Neural progenitor cell (in vitro differentiated cells): ENCODE data around the gene TFPI2. TPM values are rescaled to one million over a fixed set of nuclear protein-coding genes. Genes with fewer than 3 reads are reported as not detected.
"Not testable (repeated sequence)": the region's sequence is repeated elsewhere in the genome, so short reads cannot be mapped to it uniquely, and the experiment has no call there.

Experiments
- DNase-seq: peaks from one replicate; pipeline ENCODE4 v3.0.0-alpha.2; 2016; ENCODE audit warnings: low spot score
- H2AFZ ChIP-seq: fragments of 200-600 bp; sonication (generic); replicated peaks from 2 replicates; pipeline ENCODE4 v1.6.1; 2016; ENCODE audit warnings: antibody characterized with exemption
- H3F3A ChIP-seq: fragments of 200-600 bp; sonication (generic); 2 replicates; pipeline ENCODE4 v1.6.1; 2016; ENCODE audit warnings: antibody characterized with exemption, low read depth
- H3K27ac ChIP-seq: fragments of 200-600 bp; sonication (generic); 2 replicates; pipeline ENCODE4 v1.5.1; 2016; ENCODE audit warnings: mild to moderate bottlenecking
- H3K27me3 ChIP-seq: fragments of 200-600 bp; sonication (generic); 2 replicates; pipeline ENCODE4 v1.6.1; 2016; ENCODE audit warnings: mild to moderate bottlenecking, moderate library complexity
- H3K36me3 ChIP-seq: fragments of 200-600 bp; sonication (generic); 2 replicates; pipeline ENCODE4 v1.5.1; 2016
- H3K4me1 ChIP-seq: fragments of 200-600 bp; sonication (generic); 2 replicates; pipeline ENCODE4 v1.6.1; 2016; ENCODE audit warnings: mixed run types
- H3K4me2 ChIP-seq: fragments of 200-600 bp; sonication (generic); 2 replicates; pipeline ENCODE4 v1.6.1; 2016
- H3K4me3 ChIP-seq: fragments of 200-600 bp; sonication (generic); 2 replicates; pipeline ENCODE4 v1.5.1; 2016
- H3K79me2 ChIP-seq: fragments of 200-600 bp; sonication (generic); 2 replicates; pipeline ENCODE4 v1.6.1; 2016; ENCODE audit warnings: low read depth
- H3K9ac ChIP-seq: fragments of 200-600 bp; sonication (generic); 2 replicates; pipeline ENCODE4 v1.6.1; 2016
- H3K9me3 ChIP-seq: fragments of 200-600 bp; sonication (generic); 2 replicates; pipeline ENCODE4 v1.5.1; 2016; ENCODE audit warnings: low read depth
- H4K20me1 ChIP-seq: fragments of 200-600 bp; sonication (generic); 2 replicates; pipeline ENCODE4 v1.6.1; 2016; ENCODE audit warnings: low read depth
- H3K27ac Mint-ChIP-seq: 3 replicates; pipeline ENCODE4 v1.8.0; 2021; ENCODE audit warnings: mixed read lengths
- H3K27me3 Mint-ChIP-seq: 2 replicates; pipeline ENCODE4 v1.8.0; 2022; ENCODE audit warnings: low read depth, mild to moderate bottlenecking, inconsistent platforms, moderate library complexity, mixed read lengths; ENCODE audit not compliant: insufficient read depth
- H3K36me3 Mint-ChIP-seq: 3 replicates; pipeline ENCODE4 v1.8.0; 2021; ENCODE audit warnings: mixed read lengths
- H3K4me1 Mint-ChIP-seq: 3 replicates; pipeline ENCODE4 v1.8.0; 2021; ENCODE audit warnings: mixed read lengths
- H3K4me3 Mint-ChIP-seq: 3 replicates; pipeline ENCODE4 v1.8.0; 2021; ENCODE audit warnings: mild to moderate bottlenecking, moderate library complexity, mixed read lengths
- H3K9me3 Mint-ChIP-seq: 3 replicates; pipeline ENCODE4 v1.8.0; 2020; ENCODE audit warnings: mixed read lengths
- CTCF ChIP-seq: fragments of 200-600 bp; sonication (generic); IDR thresholded peaks from 2 replicates; pipeline ENCODE4 v1.5.1; 2017; ENCODE audit warnings: antibody characterized with exemption, mild to moderate bottlenecking
- EZH2 ChIP-seq: fragments of 200-600 bp; sonication (generic); IDR thresholded peaks from 2 replicates; pipeline ENCODE4 v1.6.1; 2017; ENCODE audit warnings: antibody characterized with exemption, mild to moderate bottlenecking, moderate library complexity
- EZH2phosphoT487 ChIP-seq: fragments of 200-600 bp; sonication (generic); IDR thresholded peaks from 2 replicates; pipeline ENCODE4 v1.6.1; 2017; ENCODE audit warnings: antibody characterized with exemption
- total RNA-seq: library from RNA; depleted of rRNA; stranded (reverse); fragments of >200 nt; gene quantifications from 2 replicates; pipeline ENCODE4 v1.2.3, GENCODE V29; 2015; ENCODE audit warnings: low replicate concordance

The TFPI2 gene
- total RNA-seq, 1 donor from 2014 or later, result 5.8 TPM

- not testable (repeated sequence) for H3K9me3 Mint-ChIP-seq, H3K4me2 ChIP-seq, H3K36me3 ChIP-seq, H4K20me1 ChIP-seq, H3K9me3 ChIP-seq, DNase-seq, H3K4me1 ChIP-seq, H2AFZ ChIP-seq, H3K27me3 ChIP-seq, H3K27ac ChIP-seq, H3F3A ChIP-seq, H3K9ac ChIP-seq, H3K4me1 Mint-ChIP-seq, H3K27ac Mint-ChIP-seq, H3K4me3 ChIP-seq, H3K27me3 Mint-ChIP-seq, H3K4me3 Mint-ChIP-seq, H3K36me3 Mint-ChIP-seq, H3K79me2 ChIP-seq
Observed at GRCh38 chr7:93915206-93915842, 24.8 kb upstream of the TFPI2 start.

- no peaks in the 10 kb centered on the region for H3K27me3 ChIP-seq
- H3K79me2 ChIP-seq, result no peaks in the 10 kb centered on the region
- no peak overlapping the region for H3K27ac Mint-ChIP-seq
- no peak overlapping the region for H3K4me2 ChIP-seq
- H4K20me1 ChIP-seq, result no peaks in the 10 kb centered on the region
- no peak overlapping the region for H3K4me3 Mint-ChIP-seq
- H2AFZ ChIP-seq, result no peak overlapping the region
- H3K36me3 ChIP-seq, result no peaks in the 10 kb centered on the region
- H3K9ac ChIP-seq, result no peak overlapping the region
- peaks cover 10% of the 10 kb centered on the region for H3K4me1 Mint-ChIP-seq
- no peak for DNase-seq
- H3K36me3 Mint-ChIP-seq, result no peaks in the 10 kb centered on the region
- H3F3A ChIP-seq, result no peaks in the 10 kb centered on the region
- H3K4me1 ChIP-seq, result no peaks in the 10 kb centered on the region
- H3K9me3 Mint-ChIP-seq, result no peaks in the 10 kb centered on the region
- no peaks in the 10 kb centered on the region for H3K27me3 Mint-ChIP-seq
- no peak overlapping the region for H3K27ac ChIP-seq
- TF ChIP-seq EZH2phosphoT487, result no peak
- TF ChIP-seq EZH2, result no peak
- TF ChIP-seq CTCF, result no peak
- no peak overlapping the region for H3K4me3 ChIP-seq
- H3K9me3 ChIP-seq, result no peaks in the 10 kb centered on the region
Observed at GRCh38 chr7:93914581-93915066, 24.1 kb upstream of the TFPI2 start.

GRCh38 chr7:93913197-93913596 is 22.6 kb upstream of the TFPI2 start:
- no peak overlapping the region for H3K4me3 Mint-ChIP-seq
- no peak overlapping the region for H3K27ac ChIP-seq
- H3K36me3 Mint-ChIP-seq, result no peaks in the 10 kb centered on the region
- H3K36me3 ChIP-seq, result no peaks in the 10 kb centered on the region
- no peaks in the 10 kb centered on the region for H3K4me1 ChIP-seq
- H3K27ac Mint-ChIP-seq, result no peak overlapping the region
- no peaks in the 10 kb centered on the region for H3K27me3 ChIP-seq
- no peak overlapping the region for H3K4me3 ChIP-seq
- no peaks in the 10 kb centered on the region for H3K27me3 Mint-ChIP-seq
- TF ChIP-seq EZH2 (no peak), EZH2phosphoT487 (no peak), CTCF (no peak)
- no peak overlapping the region for H3K4me2 ChIP-seq
- no peak for DNase-seq
- no peaks in the 10 kb centered on the region for H3K79me2 ChIP-seq
- H3K9me3 Mint-ChIP-seq, result no peaks in the 10 kb centered on the region
- H3K9ac ChIP-seq, result no peak overlapping the region
- H3K9me3 ChIP-seq, result no peaks in the 10 kb centered on the region
- peaks cover 10% of the 10 kb centered on the region for H3K4me1 Mint-ChIP-seq
- H3F3A ChIP-seq, result no peaks in the 10 kb centered on the region
- no peak overlapping the region for H2AFZ ChIP-seq
- H4K20me1 ChIP-seq, result no peaks in the 10 kb centered on the region

- H3K4me1 Mint-ChIP-seq, H3K4me3 ChIP-seq, H3K4me2 ChIP-seq, DNase-seq, H3K9me3 Mint-ChIP-seq, H3K36me3 Mint-ChIP-seq, H3K4me1 ChIP-seq, H3K27me3 ChIP-seq, H3K27ac ChIP-seq, H3K9ac ChIP-seq, H3K27me3 Mint-ChIP-seq, H3K36me3 ChIP-seq, H3K9me3 ChIP-seq, H3K79me2 ChIP-seq, H3K27ac Mint-ChIP-seq, H2AFZ ChIP-seq, H3F3A ChIP-seq, H3K4me3 Mint-ChIP-seq, H4K20me1 ChIP-seq: not testable (repeated sequence)
Observed at GRCh38 chr7:93911661-93912060, 21.1 kb upstream of the TFPI2 start.

- not testable (repeated sequence) for H2AFZ ChIP-seq, H3K4me1 Mint-ChIP-seq, DNase-seq, H3K36me3 Mint-ChIP-seq, H3K9me3 ChIP-seq, H3K27me3 Mint-ChIP-seq, H3K27ac Mint-ChIP-seq, H3K79me2 ChIP-seq, H3K9ac ChIP-seq, H3K4me3 ChIP-seq, H3K36me3 ChIP-seq, H3K4me2 ChIP-seq, H3F3A ChIP-seq, H3K4me1 ChIP-seq, H3K4me3 Mint-ChIP-seq, H4K20me1 ChIP-seq, H3K9me3 Mint-ChIP-seq, H3K27ac ChIP-seq, H3K27me3 ChIP-seq
Observed at GRCh38 chr7:93911242-93911641, 20.7 kb upstream of the TFPI2 start.
